ENCODE data around the gene MAP7.

DNA sequence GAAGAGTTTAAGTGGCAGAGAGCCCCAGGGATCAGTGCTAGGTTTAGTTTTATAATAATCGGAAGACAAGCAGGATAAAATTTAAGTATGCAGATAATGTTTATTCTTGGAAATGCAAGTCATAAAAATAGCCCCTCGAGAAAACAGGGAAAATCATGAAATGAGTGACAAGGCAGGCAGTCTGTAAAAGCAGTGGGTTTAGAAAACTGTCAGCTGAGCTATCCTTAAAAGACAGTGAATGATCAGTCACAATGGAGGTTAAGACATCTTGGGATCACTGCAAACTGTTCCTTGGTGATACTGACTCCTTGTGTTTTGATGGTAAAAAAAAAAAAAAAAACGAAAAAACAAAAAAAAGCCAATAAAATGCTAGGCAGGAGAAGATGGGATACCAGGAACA lies 199.3 kb downstream of the MAP7 start:
- no peak for TF ChIP-seq POLR2AphosphoS5 (IDR thresholded peaks at IDR 0.05; ENCODE audit: insufficient read depth, low read depth, low read length)
- TF ChIP-seq, protein P1, sequence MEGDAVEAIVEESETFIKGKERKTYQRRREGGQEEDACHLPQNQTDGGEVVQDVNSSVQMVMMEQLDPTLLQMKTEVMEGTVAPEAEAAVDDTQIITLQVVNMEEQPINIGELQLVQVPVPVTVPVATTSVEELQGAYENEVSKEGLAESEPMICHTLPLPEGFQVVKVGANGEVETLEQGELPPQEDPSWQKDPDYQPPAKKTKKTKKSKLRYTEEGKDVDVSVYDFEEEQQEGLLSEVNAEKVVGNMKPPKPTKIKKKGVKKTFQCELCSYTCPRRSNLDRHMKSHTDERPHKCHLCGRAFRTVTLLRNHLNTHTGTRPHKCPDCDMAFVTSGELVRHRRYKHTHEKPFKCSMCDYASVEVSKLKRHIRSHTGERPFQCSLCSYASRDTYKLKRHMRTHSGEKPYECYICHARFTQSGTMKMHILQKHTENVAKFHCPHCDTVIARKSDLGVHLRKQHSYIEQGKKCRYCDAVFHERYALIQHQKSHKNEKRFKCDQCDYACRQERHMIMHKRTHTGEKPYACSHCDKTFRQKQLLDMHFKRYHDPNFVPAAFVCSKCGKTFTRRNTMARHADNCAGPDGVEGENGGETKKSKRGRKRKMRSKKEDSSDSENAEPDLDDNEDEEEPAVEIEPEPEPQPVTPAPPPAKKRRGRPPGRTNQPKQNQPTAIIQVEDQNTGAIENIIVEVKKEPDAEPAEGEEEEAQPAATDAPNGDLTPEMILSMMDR (IDR thresholded peaks at IDR 0.05; ENCODE audit: extremely low read depth in 1 of 2, insufficient read depth in 1 of 2, low read depth in 1 of 2, low read length in 2 of 2), result no peak
- no peak for TF ChIP-seq EZH2 (IDR thresholded peaks at IDR 0.05; ENCODE audit: borderline replicate concordance, low read depth, low read length, severe bottlenecking)
- no peak for TF ChIP-seq MYC (IDR thresholded peaks at IDR 0.05; ENCODE audit: low read depth, low read length)
